ENCODE data around the gene TUBB4A.

GRCh38 chr19:6448045-6448444, 54.1 kb downstream of the TUBB4A start:
- no peak for TF ChIP-seq EZH2phosphoT487 (conservative IDR thresholded peaks at IDR 0.05; ENCODE audit: low read length)
- TF ChIP-seq, protein P1, sequence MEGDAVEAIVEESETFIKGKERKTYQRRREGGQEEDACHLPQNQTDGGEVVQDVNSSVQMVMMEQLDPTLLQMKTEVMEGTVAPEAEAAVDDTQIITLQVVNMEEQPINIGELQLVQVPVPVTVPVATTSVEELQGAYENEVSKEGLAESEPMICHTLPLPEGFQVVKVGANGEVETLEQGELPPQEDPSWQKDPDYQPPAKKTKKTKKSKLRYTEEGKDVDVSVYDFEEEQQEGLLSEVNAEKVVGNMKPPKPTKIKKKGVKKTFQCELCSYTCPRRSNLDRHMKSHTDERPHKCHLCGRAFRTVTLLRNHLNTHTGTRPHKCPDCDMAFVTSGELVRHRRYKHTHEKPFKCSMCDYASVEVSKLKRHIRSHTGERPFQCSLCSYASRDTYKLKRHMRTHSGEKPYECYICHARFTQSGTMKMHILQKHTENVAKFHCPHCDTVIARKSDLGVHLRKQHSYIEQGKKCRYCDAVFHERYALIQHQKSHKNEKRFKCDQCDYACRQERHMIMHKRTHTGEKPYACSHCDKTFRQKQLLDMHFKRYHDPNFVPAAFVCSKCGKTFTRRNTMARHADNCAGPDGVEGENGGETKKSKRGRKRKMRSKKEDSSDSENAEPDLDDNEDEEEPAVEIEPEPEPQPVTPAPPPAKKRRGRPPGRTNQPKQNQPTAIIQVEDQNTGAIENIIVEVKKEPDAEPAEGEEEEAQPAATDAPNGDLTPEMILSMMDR (IDR thresholded peaks at IDR 0.05; ENCODE audit: insufficient read depth, low read length, poor library complexity, severe bottlenecking) = no peak
